EL (cell line): ENCODE data around the gene CATSPERD.

Experiments used
- DNase-seq: peaks from one replicate; pipeline ENCODE4 v3.0.0-alpha.2; 2016

Gene CATSPERD

GRCh38 chr19:5719961-5720790 is at the start of gene CATSPERD, which contains the start of gene LONP1:
TSS of gene CATSPERD (plus strand) at chr19:5720637. CDS start at chr19:5720738, 101 bp downstream.
TSS of gene LONP1 (minus strand) at chr19:5720146. CDS start at chr19:5720132, 14 bp downstream.
- DNase-seq, result peak; percentile 99

- DNase-seq, result no peak
These were observed 48.8 kb upstream of the CATSPERD start for GRCh38 chr19:5671600-5671999.

- DNase-seq, result no peak
These were observed 47.6 kb upstream of the CATSPERD start for GRCh38 chr19:5672708-5673459.

DNA sequence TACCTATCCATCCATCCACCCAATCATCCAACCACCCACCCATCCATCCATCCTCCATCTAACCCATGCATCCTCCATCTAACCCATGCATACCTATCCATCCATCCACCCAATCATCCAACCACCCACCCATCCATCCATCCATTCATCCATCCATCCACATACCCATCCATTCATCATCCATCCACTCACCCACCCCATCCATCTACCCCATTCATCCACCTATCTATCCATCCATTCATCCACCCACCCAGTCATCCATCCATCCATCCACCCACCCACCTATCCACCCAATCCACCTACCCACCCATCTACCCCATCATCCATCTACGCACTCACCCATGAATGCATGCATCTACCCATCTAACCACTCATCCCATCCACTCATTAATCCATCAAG is 46.7 kb upstream of the CATSPERD start:
- DNase-seq, result no peak

GRCh38 chr19:5674714-5675113 is 45.7 kb upstream of the CATSPERD start:
- DNase-seq, result no peak

- DNase-seq, result no peak
These were observed 44.2 kb upstream of the CATSPERD start for GRCh38 chr19:5676105-5676771.

- no peak for DNase-seq
These were observed 43.7 kb upstream of the CATSPERD start for GRCh38 chr19:5676772-5677105.

GRCh38 chr19:5677136-5677535 is 43.3 kb upstream of the CATSPERD start:
- DNase-seq, result no peak

DNA sequence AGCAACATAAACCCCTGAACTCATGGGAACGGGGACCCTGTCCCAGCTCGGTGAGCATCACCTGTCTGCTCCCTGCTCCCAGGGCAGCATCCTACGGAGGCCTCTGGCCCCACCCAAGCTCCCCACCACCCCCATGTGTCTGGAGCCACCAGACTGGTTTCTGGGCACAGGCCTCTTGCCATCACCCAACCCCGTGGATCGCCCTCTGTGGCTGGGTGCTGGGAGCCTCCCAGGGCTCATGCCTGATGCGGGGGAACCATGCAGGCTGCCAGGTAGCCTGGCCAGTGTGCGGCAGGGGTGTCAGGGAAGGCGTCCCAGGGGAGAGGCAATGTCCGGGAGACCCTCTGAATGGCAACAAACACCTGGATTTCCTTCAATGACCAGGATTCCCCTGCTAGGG is 42.9 kb upstream of the CATSPERD start:
- no peak for DNase-seq

DNA sequence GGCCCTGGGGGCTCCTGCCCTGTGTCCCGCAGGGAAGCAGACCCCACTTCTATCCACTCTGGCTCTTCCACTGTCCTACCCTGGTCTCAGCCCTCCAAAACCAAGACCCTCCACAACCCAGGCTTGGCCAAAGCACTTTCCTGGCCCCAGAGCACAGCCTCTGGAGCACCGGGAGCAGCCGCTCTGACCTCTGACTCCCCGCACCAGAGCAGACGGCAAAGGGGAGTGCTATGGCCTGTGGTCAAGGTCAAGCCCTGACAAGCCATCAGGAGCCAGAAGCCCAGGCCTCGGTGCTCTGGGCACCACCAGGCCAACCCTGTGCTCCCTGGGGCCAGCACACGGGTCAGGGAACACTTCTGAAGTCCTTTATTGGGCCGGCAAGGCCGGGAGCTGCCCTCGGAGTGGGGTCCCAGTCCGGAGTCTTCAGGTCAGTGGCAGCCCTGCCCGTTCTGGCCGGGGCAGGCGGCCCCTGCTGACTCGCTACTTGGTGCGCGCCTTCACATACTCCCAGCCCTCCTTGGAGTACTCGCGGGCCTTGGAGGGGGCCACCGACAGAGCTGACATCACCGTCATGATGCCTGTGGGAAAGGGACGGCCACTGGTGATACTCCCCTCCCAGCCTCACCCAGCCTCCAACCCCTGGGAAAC is 42.2 kb upstream of the CATSPERD start:
- DNase-seq, result no peak

- DNase-seq, result no peak
These were observed 41.0 kb upstream of the CATSPERD start for GRCh38 chr19:5679289-5680083.

DNA sequence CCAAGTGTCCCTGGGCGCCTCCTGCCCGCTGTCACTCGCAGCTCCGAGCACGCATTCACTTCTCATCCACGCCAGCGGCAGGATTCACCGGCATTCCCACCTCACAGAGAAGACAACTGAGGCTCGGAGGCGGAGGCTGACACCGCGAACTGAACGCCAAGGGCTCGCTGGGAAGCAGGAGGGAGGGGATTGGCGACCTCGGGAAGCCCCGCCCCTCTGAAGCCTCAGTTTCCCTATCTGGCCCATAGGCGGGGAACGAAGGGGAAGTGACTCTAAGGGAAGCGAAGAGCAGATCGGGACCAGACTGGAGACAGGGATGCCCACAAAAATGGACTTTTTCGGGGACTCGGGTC is 40.4 kb upstream of the CATSPERD start:
- DNase-seq, result peak; percentile 42

DNA sequence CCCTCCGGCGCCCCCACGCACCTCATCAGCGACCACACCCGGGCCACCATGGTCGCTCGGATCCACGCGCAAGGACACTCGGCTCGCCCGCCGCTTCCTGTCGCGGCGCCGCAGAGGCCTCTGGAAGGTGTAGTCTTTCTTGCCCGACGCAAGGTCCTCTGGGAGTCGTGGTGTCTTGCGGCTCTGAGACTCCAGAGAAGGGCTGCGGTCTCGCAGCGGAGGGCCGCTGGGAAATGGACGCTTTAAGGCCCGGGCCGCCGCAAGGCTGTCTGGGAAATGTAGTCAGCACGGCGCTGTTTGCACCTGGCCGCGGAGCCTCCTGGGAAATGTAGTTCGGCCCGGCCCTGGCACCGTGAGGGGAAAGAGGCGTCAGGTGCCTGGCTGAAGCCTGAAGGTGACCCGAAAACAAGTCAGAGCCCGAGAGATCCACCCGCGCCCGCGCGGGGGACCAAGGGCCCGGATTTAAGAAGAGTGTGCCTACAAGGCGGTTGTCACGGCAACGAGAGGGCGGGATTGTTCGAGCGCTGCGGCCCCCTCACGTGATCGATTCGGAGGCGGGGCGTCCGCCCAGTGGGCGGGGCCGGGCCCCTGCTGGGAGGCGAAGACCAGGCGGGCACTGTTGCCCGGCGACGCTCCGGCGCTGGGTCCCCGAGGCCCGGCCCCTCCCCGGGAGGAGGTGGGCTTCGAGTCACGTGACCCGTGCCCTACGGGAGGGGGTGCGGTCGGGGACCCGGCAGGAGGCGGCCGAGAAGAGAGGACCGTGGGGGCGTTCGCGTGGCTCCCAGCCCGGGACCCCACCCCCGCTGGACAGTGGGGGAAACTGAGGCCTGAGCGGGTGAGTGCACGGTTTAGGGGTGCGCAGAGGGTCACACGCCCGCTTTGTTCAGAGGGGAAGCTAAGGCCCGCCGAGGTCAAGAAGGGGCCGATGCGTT is 39.7 kb upstream of the CATSPERD start, which contains the start of the genes HSD11B1L and MICOS13:
TSS of gene HSD11B1L (plus strand) at position 591 of the 932 bp plus-strand sequence. CDS start 3,806 bp downstream, outside the sequence.
TSS of gene MICOS13 (minus strand) at position 80 of the 932 bp plus-strand sequence. CDS start at position 50, 30 bp downstream.
- DNase-seq, result peak; percentile 99

GRCh38 chr19:5681391-5682106 is 38.9 kb upstream of the CATSPERD start:
- no peak for DNase-seq

GRCh38 chr19:5682107-5682482 is 38.3 kb upstream of the CATSPERD start:
- no peak for DNase-seq

- DNase-seq, result no peak
These were observed 37.1 kb upstream of the CATSPERD start for GRCh38 chr19:5683177-5683886.

GRCh38 chr19:5684694-5685430 is 35.6 kb upstream of the CATSPERD start:
- no peak for DNase-seq

DNA sequence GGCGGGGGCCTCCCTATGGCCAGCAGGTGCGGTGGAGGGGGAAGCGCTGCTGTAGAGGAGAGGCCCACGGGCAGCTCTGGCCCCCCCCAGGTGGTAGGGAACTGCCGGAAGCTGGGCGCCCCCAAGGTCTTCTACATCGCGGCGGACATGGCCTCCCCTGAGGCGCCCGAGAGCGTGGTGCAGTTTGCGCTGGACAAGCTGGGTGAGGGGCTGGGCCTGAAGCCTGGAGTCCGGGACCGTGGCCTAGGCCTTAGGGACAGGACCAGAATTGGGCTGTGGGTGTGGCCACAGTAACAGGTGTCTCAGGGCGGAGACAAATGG is 34.2 kb upstream of the CATSPERD start:
- DNase-seq, result no peak
